HPDE6-E6E7 (cell line): ENCODE data around the gene SPRR2F.

Source experiments
- DNase-seq: peaks from one replicate; pipeline ENCODE4 v3.0.0; 2011; ENCODE audit warnings: missing footprints; ENCODE audit errors: extremely low spot score

Gene SPRR2F

GRCh38 chr1:153072806-153073726, 40.2 kb downstream of the SPRR2F start:
- no peak for DNase-seq

- no peak for DNase-seq
Observed at GRCh38 chr1:153071511-153071910, 41.8 kb downstream of the SPRR2F start, which contains the start of gene SPRR2B. SPRR2B (minus strand) TSS chr1:153071611; CDS start chr1:153070839, 772 bp downstream.

- DNase-seq: no peak
Observed at GRCh38 chr1:153070243-153070642, 43.1 kb downstream of the SPRR2F start.
